Testis (tissue), 3 donors: ENCODE measurements around the gene ZWILCH. TPM values are rescaled to one million over a fixed set of nuclear protein-coding genes. Genes with fewer than 3 reads are reported as not detected.

ENCODE experiments used
- DNase-seq: peaks from one replicate; pipeline ENCODE4 v3.0.0-alpha.2; 2019
- H3K27ac ChIP-seq, 2 donors: fragments of 200-600 bp; sonication (generic); one replicate each; pipeline ENCODE4 v1.5.1; 2019
- H3K27me3 ChIP-seq: fragments of 200-600 bp; sonication (generic); one replicate; pipeline ENCODE4 v1.5.1; 2019
- H3K36me3 ChIP-seq: fragments of 200-600 bp; sonication (generic); one replicate; pipeline ENCODE4 v1.5.1; 2017; ENCODE audit warnings: low read depth; ENCODE audit errors: missing control alignments
- H3K4me1 ChIP-seq: fragments of 200-600 bp; sonication (generic); one replicate; pipeline ENCODE4 v1.5.1; 2019
- H3K4me3 ChIP-seq, 2 donors: fragments of 200-600 bp; sonication (generic); one replicate each; pipeline ENCODE4 v1.5.1; 2017 to 2019
- H3K9me3 ChIP-seq: fragments of 200-600 bp; sonication (generic); one replicate; pipeline ENCODE4 v1.5.1; 2017
- POLR2A ChIP-seq: fragments of 450-650 bp; IDR thresholded peaks from one replicate; pipeline ENCODE4 v1.6.1; 2017; ENCODE audit warnings: antibody characterized with exemption, mild to moderate bottlenecking, moderate library complexity
- whole genome bisulfite sequencing, 2 donors: methylation state at CpG; one replicate each; pipeline ENCODE4 v1.1.5; 2018; 5-methylcytosine and 5-hydroxymethylcytosine counted together
- intact Hi-C: fragments of 100-400 bp; cut with DNase I; formaldehyde crosslinking; loops from one replicate; pipeline ENCODE4 v1.15.1; 2023; ENCODE audit warnings: low total_unique reads
- polyA plus RNA-seq: library from polyadenylated mRNA; stranded (reverse); fragments of 350-450 nt; fragmentation: Illumina TruSeq; extraction: RNeasy Lipid Tissue Mini Kit (QIAGEN cat#74804); gene quantifications from one replicate; pipeline ENCODE4 v1.2.3, GENCODE V29; 2014; ENCODE audit warnings: low read depth, low replicate concordance; ENCODE audit not compliant: insufficient read depth
- total RNA-seq, 2 donors: library from RNA; depleted of rRNA; stranded (reverse); fragments of >200 nt; gene quantifications; one replicate each; pipeline ENCODE4 v1.2.3, GENCODE V29; 2016
- TF ChIP-seq, protein P1 (sequence below), 3 experiments: fragments of 450-650 bp in 2 of 3; fragments of 200-600 bp in 1 of 3; sonication (generic) in 1 of 3; IDR thresholded peaks; one replicate each; pipeline ENCODE4 v1.5.1; 2016 to 2019; ENCODE audit warnings: antibody characterized with exemption in 3 of 3, mild to moderate bottlenecking in 2 of 3, moderate library complexity in 1 of 3

The ZWILCH gene
- total and polyA plus RNA-seq, 3 donors from 2014 or later: 35.1 to 77.5 (median 41.7) TPM

DNA sequence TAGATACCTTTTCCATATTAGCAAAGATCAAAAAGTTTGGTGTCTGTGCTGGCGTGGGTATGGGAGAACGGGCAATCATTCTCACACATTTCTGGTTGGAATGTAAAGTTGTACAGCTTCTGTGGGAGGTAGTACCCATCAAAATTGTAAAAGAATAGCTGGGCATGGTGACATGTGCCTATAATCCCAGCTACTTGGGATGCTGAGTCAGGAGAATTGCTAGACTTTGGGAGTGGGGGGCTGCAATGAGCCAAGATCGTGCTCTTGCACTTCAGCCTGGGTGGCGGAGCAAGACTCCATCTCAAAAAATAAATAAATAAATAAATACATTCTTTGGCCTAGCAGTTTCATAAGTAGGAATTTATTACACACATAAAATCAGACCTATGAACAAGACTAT lies 37.8 kb downstream of the ZWILCH start:
- DNase-seq: no peak
- TF ChIP-seq, protein P1, sequence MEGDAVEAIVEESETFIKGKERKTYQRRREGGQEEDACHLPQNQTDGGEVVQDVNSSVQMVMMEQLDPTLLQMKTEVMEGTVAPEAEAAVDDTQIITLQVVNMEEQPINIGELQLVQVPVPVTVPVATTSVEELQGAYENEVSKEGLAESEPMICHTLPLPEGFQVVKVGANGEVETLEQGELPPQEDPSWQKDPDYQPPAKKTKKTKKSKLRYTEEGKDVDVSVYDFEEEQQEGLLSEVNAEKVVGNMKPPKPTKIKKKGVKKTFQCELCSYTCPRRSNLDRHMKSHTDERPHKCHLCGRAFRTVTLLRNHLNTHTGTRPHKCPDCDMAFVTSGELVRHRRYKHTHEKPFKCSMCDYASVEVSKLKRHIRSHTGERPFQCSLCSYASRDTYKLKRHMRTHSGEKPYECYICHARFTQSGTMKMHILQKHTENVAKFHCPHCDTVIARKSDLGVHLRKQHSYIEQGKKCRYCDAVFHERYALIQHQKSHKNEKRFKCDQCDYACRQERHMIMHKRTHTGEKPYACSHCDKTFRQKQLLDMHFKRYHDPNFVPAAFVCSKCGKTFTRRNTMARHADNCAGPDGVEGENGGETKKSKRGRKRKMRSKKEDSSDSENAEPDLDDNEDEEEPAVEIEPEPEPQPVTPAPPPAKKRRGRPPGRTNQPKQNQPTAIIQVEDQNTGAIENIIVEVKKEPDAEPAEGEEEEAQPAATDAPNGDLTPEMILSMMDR (IDR thresholded peaks at IDR 0.05): no peak
- no peak for TF ChIP-seq POLR2A
- Histone ChIP-seq H3K36me3 (no peaks in the 10 kb centered on the region), H3K4me1 (no peaks in the 10 kb centered on the region), H3K27me3 (no peaks in the 10 kb centered on the region), H3K27ac (no peak overlapping the region), H3K9me3 (no peaks in the 10 kb centered on the region), H3K4me3 (no peak overlapping the region)
- intact Hi-C loops: no loop called here
- 95 to 99% methylated on average over 4 of the region's 4 CpGs for WGBS, 2 donors

DNA sequence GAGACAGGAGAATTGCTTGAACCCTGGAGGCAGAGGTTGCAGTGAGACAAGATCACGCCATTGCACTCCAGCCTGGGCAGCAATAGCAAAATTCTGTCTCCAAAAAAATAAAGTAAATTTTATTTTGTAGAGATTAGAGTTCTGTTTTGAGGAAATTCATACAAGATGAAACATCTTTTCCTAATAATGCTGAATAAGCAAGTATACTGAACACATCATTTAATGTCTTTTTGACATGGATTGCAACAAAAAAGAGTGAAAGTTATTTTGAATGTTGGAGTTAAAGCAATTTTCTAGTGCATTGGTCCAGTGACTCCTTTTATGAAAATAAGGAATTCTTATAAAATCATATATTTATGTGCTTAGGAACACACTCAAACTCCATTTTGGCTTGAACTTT lies 40.1 kb downstream of the ZWILCH start:
- no peaks in the 10 kb centered on the region for H3K27me3 ChIP-seq
- intact Hi-C loops: no loop called here
- H3K9me3 ChIP-seq: no peaks in the 10 kb centered on the region
- no peaks in the 10 kb centered on the region for H3K36me3 ChIP-seq
- no peaks in the 10 kb centered on the region for H3K4me1 ChIP-seq
- H3K27ac ChIP-seq: no peak overlapping the region
- no peak for TF ChIP-seq POLR2A
- TF ChIP-seq, protein P1 (IDR thresholded peaks at IDR 0.05): no peak
- 93 to 100% methylated on average over 1 of the region's 1 CpG for WGBS, 2 donors
- no peak overlapping the region for H3K4me3 ChIP-seq
- DNase-seq: no peak

DNA sequence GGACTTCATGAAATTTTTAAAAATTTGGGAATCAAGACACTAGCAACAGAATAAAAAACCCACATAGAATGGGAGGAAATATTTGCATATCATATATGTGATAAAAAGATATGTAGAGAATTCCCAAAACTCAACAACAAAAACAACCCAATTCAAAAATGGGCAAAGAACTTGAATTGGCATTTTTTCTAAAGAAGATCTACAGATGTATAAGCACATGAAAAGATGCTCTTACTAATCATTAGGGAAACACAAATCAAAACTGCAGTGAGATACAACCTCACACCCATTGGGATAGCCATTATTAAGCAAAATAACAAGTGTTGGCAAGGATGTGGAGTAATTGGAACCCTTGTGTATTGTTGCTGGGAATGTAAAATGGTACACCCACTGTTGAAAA lies 50.6 kb downstream of the ZWILCH start:
- H3K9me3 ChIP-seq: no peaks in the 10 kb centered on the region
- H3K27ac ChIP-seq: no peak overlapping the region
- no peaks in the 10 kb centered on the region for H3K4me1 ChIP-seq
- intact Hi-C loops: no loop called here
- H3K4me3 ChIP-seq: no peak overlapping the region
- no peak for TF ChIP-seq POLR2A
- TF ChIP-seq, protein P1 (IDR thresholded peaks at IDR 0.05): no peak
- no peak for DNase-seq
- no peaks in the 10 kb centered on the region for H3K27me3 ChIP-seq
- H3K36me3 ChIP-seq: no peaks in the 10 kb centered on the region

DNA sequence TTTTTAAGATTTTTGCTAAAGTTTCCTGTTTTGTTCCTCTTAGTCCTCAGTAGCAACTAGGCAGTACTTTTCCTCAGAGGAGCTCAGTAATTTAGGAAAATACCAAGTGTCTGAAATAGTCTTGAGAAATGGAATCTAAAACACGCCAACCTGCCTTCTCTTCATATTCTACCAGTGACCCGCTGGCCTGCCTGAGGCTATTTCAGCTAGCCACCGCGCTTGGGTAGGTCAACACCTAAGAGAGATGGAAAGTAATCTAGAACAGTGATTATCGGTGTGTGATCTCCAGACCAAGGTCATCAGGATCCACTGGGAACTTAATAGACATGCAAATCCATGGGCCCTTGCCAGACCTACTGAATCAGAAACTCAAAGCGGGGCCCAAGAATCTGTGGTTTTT lies 53.1 kb downstream of the ZWILCH start:
- H3K4me1 ChIP-seq: no peaks in the 10 kb centered on the region
- DNase-seq: no peak
- H3K36me3 ChIP-seq: no peaks in the 10 kb centered on the region
- no peaks in the 10 kb centered on the region for H3K27me3 ChIP-seq
- no peak overlapping the region for H3K4me3 ChIP-seq
- no peak for TF ChIP-seq POLR2A
- TF ChIP-seq, protein P1 (IDR thresholded peaks at IDR 0.05): no peak
- H3K9me3 ChIP-seq: no peaks in the 10 kb centered on the region
- intact Hi-C loops: no loop called here
- WGBS, 2 donors: 91 to 92% methylated on average over 6 of the region's 6 CpGs
- no peak overlapping the region for H3K27ac ChIP-seq

DNA sequence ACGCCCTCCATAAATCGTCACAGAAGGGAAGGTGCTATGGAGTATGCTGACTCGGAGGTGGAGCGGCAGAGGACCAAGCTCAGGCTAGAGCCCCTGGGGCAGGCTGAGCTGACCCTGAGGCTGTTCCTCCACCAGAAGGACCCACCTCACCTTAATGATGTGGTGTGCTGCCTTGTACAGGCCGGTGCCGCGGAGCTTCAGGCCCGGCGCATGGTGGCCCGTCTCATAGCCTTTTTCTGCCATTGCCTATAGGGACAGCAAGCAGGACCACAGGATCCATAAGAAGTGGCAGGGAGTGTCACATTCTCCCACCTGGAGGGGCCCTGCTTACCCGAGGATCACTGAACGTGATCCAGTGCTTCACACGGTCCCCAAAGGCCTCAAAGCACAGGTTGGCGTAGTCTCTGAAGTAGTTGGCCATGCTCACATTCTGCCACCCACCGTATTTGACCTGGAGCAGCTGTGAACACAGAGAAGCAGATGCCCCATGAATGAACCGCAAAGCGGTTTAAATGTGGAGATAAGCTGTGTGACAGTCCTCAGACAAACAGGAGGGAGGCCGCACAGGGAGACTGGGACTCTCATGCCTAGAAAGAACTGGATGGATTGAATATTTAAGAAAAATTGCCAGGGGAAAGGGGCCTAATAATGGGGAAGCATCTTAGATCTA lies 55.9 kb downstream of the ZWILCH start:
- Histone ChIP-seq H3K4me3 (no peak overlapping the region), H3K27me3 (no peaks in the 10 kb centered on the region), H3K27ac (no peak overlapping the region), H3K36me3 (no peaks in the 10 kb centered on the region), H3K9me3 (no peaks in the 10 kb centered on the region), H3K4me1 (no peaks in the 10 kb centered on the region)
- TF ChIP-seq POLR2A: no peak
- TF ChIP-seq, protein P1 (IDR thresholded peaks at IDR 0.05): no peak
- DNase-seq: no peak
- WGBS, 2 donors: 92 to 94% methylated on average over 12 to 15 of the region's 18 CpGs
- intact Hi-C loops: no loop called here
